ENCODE results near the gene CDSN. TPM values are rescaled to one million over a fixed set of nuclear protein-coding genes. Genes with fewer than 3 reads are reported as not detected.
A peak's percentile ranks its signal among the peaks of the same experiment; 100 is the strongest.
"Not testable (repeated sequence)": the region's sequence is repeated elsewhere in the genome, so short reads cannot be mapped to it uniquely, and the experiment has no call there.

Gene CDSN
- total RNA-seq, 1 experiment from 2014 or later = not detected

DNA sequence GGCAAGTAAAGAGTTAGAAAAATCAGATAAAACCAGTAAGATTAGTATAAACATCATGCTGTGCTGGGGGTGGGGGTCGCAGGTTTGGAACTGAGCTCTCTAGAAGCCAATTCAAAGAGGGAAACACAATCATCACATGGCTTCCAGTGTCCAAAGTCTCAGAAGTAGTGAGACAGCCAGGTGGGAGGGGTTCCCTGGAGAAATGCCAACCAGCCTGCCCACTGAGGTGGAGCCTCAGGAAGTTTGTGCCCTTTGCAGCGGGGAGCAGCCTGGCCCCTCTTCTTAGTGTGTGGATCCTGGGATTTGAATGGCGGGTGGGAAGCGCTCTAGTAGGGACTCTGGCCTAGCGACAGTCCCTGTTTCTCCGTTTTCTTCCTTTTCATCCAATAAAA lies 29.3 kb downstream of the CDSN start:
- no peak for DNase-seq (ENCODE audit: extremely low read depth, low read depth)

DNA sequence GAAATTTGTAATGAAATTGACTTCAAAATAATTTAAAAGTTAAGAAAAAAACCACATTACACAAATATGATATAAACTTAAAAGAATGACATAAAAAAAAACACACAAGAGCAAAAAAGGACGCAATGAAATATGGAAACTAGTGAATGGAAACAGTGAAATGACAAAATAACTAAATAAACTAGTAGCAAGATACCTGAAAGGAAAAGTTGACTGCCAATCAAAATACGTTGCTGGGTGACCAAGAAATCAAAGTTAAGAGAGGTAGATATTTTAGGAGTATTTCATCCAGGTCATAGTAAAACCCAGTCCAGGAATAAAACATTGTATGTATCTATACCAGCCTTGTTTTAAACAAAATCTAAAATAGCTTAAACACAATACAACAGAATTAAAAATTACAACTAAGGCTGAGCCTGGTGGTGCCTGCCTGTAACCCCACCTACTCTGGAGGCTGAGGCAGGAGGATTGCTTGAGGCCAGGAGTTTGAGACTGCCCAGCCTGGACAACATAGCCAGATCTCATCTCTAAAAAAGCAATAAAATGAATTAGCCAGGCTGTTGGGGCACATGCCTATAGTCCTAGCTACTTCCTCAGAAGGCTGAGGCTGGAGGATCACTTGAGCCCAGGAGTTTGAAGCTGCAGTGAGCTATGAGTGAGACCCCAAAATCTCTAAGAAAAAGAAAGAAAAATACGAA lies 29.8 kb downstream of the CDSN start:
- DNase-seq (ENCODE audit: extremely low read depth, low read depth) = no peak

DNA sequence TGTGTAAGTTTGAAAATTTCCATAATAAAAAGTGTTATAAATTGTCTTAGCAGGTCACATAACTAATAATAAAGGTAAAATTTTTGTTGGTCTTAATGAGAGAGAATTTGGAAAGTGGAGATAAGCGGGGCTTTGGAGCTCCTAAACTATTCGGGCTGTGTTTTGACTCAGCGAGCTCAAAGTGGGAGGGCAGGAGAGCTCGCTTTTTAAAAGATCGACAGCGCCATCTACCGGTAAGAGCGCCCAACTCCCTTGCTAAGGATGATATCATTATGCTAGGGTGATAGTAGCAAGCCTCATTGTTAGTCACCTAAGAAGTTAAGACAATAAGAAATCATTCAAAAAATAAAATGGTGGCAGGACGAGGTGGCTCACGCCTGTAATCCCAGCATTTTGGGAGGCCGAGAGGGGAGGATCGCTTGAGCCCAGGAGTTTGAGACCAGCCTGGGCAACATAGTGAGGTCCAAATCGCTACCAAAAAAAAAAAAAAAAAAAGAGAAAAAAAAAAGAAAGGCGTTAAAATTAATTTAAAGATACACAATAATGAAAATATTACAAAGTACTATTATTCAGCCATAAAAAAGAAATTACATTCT lies 32.7 kb downstream of the CDSN start:
- DNase-seq (ENCODE audit: extremely low read depth, low read depth) = peak; percentile 80

DNA sequence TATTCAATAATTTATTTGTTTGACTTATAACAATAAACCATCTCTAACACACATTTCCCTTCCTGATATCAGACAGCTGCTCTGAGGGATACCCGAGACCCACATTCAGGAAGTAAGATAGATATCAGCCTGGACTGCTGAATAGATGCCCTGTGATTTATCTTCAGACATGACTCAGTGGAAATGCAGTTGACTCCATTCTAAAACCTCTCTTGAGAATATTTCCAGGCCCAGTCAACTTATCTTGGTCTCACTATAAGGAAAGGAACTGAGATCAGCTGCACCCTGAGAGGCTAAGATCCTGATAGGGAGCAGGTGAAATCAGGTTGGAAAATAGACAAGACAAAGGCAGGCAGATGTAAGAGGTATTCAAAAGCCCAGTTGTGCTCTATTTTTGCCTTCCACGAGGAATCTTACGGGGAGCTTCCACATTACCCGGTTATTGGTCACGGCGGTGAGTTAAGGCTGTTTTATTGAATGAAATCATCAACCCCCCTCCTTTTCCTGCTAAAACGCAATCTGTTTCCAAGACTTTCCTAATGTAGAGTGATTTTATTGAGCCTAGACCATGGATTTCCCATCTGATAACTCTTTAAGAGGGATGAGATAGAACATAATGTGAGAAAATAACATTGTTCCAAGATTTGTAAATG lies 33.3 kb downstream of the CDSN start:
- DNase-seq (ENCODE audit: extremely low read depth, low read depth) = no peak

DNA sequence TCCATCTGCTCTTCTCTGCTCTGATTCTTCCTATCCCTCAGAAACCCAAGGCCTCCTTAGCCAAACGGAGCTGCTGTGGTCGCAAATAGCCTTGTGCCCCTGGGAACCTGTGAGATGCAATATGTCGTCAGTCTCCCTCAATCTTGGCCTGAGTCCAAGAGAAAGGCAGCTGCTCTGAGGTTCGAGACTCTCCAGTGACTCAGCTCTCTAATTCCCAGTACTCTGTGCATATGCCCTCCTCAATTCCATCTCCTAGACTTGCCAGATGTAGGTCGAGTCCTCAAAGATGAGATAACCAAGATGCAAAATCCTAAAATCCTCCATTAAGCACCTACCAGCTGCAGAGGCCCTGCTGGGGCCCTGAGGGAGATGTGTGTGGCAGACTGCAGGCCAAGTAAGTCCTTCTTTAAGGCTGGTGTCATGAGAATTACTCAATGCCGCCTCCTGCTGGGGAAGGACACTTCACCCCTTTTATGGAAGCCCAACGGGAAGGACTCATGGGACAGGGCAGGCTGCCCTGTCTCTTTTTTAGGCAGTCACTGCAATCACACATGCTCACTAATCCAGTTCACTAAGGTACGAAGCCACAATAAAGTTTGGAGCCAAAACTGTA lies 36.4 kb downstream of the CDSN start:
- DNase-seq (ENCODE audit: extremely low read depth, low read depth) = no peak

DNA sequence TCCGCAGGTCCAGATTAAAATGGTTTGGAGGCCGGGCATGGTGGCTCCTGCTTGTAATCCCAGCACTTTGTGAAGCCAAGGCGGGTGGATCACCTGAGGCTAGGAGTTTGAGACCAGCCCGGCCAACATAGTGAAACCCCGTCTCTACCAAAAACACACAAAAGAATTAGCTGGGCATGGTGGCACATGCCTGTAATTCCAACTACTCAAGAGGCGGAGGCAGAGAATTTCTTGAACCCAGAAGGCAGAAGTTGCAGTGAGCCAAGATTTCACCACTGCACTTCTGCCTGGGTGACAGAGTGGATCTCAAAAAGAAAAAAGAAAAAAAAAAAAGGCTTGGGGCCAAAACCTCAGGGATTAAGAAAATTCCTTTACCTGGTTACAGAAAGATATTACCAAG lies 38.4 kb downstream of the CDSN start:
- no peak for DNase-seq (ENCODE audit: extremely low read depth, low read depth)

DNA sequence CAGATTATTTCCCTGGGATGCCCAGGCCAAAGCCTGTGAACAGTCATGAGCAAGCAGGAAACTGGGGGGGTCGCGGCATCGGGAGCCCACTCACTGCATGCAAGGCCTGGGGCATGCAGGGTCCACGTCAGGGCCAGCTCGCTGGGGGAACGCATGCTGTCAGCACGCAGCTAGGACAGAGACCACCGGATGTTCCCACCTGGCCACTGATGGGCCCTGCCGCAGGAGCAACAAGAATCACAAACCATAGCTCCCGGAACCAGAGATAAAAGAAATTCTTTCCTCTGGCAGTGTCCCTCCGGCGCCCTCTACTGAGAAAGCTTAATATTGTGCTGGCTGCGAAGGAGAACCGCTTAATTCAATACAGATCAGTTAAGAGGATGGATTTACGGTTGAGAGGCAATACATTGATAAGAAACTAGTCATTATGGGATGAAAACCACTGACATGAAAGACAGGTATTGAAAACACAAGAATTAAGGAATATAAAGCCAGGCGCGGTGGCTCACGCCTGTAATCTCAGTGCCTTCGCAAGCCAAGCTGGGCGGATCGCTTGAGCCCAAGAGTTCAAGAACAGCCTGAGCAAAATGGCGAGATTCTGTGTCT lies 40.5 kb downstream of the CDSN start:
- no peak for DNase-seq (ENCODE audit: extremely low read depth, low read depth)

DNA sequence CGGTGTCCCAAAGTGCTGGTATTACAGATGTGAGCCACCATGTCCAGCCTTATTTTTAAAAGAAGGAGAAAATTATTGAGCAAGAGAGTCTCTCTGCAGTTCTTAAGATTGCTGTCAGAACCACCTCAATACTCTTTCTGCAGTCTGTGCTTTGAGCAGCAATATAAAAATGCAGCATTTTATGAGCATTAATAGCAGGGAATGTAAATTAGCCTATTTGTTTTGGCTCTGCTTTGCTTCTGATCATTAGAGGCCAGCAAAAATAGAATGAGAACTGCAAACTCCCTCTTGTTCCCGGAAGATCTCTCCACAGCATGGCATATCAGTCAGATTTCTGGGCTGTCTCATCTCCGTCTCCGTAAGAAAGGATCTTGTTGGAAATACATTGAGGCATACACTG lies 43.6 kb downstream of the CDSN start:
- DNase-seq (ENCODE audit: extremely low read depth, low read depth) = no peak

DNA sequence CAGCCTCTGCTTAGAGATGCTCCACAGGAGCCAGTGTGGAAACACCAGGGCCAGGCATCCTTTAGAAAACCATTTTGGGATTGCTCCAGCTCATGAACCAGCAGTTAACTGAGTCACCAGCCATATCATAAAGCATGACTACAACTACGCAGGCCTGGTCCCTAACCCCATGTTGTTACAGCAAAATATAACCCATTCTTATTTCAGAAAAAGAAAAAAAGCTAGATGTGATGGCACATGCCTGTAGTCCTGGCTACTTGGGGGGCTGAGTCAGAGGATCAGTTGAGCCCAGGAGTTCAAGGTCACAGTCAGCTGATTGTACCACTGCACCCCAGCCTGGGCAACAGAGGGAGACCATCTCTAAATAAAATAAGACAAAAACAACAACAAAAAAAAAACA lies 44.7 kb downstream of the CDSN start:
- DNase-seq (ENCODE audit: extremely low read depth, low read depth) = no peak

DNA sequence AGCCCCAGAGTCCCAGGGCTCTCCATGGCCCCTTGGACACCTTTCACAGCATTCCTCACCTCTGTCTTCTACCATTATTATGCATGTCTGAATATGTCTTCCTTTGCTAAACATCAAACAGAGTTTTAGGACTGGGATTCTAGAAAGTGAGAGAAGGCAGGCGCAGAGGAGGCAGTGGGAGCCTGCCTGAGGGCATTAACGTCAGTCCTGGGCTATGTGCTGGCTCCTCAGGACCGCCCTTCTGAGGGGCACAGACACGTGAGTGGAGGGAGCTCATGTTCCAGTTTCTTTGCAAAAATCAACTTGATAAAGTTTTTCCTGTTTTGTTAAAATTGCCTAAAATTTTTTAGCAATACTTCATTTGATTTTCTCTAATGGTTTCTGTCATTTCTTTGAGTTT lies 45.8 kb downstream of the CDSN start:
- no peak for DNase-seq (ENCODE audit: extremely low read depth, low read depth)

DNA sequence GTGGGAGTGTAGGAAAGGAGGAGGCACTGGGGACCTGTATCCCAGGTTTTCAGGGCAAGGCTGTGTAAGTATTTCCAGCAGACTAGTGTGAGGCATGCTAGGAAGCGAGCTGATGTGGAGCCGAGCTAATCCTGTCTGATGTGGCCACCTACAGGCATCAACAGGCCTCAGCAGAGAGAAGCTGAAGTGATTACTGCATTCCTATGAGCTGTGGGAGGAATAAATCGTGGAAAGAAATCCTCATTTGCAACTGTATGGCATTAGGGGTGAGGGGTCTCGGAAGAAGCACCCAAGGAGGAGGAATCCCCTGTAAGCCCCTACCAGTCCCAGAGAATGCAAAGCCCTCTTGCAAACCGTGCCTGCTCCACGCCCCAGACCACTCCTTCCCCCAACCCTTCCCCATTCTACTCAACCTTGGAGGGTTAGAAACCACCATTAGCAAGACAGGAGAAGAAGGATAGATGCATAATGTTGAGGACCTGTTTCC lies 49.5 kb downstream of the CDSN start:
- DNase-seq (ENCODE audit: extremely low read depth, low read depth) = peak; percentile 42

DNA sequence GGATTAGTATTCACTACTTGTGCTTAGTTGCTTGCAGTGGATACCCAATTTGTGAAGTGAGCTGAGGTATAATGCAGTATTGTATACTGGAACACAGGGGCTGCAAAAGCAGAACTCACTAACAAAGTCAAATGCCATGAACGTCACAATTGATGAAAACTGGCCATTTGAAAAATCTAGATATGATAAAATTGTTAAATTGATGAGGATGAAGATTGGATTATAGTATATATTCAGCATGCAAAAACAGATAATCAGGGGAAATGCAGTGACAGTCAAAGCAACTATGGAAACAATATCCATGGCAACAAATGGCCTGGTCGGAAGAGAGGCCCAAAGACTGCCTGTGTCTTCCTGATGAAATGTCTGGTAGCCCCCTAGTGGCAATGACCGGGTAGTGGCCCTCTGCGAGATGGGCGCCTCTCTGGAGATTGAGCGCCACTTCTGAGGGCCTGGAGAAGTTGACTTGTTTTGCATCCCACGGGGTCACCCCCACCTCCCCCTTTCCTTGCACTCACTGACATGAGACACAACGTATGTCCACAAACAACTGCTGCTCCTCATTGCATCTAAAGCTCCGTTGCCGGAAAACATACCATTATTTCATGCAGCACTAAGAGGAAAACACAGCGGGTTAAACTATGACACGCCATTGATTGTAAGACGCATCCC lies 51.4 kb downstream of the CDSN start:
- peak; percentile 72 for DNase-seq (ENCODE audit: extremely low read depth, low read depth)

DNA sequence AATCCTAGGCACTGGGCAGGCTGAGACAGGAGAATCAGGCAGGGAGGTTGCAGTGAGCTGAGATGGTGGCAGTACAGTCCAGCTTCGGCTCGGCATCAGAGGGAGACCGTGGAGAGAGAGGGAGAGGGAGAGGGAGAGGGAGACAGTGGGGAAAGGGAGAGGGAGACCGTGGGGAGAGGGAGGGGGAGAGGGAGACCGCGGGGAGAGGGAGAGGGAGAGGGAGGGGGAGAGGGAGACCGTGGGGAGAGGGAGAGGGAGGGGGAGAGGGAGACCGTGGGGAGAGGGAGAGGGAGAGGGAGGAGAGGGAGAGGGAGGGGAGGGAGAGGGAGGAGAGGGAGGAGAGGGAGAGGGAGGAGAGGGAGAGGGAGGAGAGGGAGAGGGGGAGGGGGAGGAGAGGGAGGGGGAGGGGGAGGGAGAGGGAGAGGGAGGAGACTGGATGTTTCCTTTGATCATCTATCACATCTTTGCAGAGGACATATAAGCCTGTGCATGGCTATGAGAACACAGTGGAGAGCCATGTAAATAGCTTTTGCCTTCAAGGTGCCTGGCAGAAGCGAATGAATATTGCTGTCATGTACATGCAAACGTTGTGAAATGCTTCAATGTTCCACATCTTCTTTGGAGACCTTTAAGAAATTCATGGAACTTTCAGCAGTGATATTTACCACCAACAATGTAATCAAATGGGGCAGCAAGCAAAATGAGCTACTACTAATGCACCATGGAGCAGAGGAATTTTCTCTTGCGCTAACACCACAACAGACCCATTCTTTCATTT lies 52.2 kb downstream of the CDSN start:
- not testable (repeated sequence) for DNase-seq (ENCODE audit: extremely low read depth, low read depth)

DNA sequence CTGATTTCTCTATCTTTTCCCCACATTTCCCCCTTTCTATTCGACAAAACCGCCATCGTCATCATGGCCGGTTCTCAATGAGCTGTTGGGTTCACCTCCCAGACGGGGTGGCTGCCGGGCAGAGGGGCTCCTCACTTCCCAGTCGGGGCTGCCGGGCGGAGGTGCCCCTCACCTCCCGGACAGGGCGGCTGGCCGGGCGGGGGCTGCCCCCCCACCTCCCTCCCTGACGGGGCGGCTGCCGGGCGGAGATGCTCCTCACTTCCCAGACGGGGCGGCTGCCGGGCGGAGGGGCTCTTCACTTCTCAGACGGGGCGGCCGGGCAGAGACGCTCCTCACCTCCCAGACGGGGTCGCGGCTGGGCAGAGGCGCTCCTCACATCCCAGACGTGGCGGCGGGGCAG lies 53.2 kb downstream of the CDSN start:
- not testable (repeated sequence) for DNase-seq (ENCODE audit: extremely low read depth, low read depth)

DNA sequence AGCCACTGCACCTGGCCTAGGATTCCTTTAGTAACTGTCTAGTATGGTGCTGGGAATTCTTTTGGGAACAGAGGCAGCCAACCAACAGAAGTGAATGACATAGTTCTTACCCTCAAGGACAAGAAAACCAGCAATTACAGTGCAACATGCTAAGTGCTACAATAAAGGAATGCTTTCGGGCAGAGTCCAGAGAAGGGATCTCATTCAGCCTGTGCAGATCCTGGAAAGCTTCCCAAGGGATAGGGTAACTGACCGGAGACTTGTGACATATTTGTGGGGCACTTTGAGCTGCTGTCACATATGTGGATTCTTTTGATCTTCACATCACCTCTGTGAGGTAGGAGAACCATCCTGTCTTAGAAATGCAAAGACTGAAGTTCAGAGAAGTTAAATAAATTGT lies 54.7 kb downstream of the CDSN start:
- DNase-seq (ENCODE audit: extremely low read depth, low read depth) = no peak

Small RNAs within 50 kb of the gene (small RNA-seq; reads per million reads assigned to genes)
- gene POLR2LP1 = 0 reads per million in 2 experiments
- 0 to 0.35 reads per million in 2 experiments for gene RNU6-1133P

Other genes starting within 250 kb of the CDSN start
- gene DDR1, start 235.9 kb downstream of the CDSN start, total RNA-seq (2014; rRNA removed; shearing (Covaris generic)) = 18.4 and 23.8 TPM in 2 replicates
- 16.2 and 16.9 TPM in 2 replicates for gene GTF2H4, start 212.2 kb downstream of the CDSN start, total RNA-seq (2014; rRNA removed; shearing (Covaris generic))
- gene VARS2, start 206.2 kb downstream of the CDSN start, total RNA-seq (2014; rRNA removed; shearing (Covaris generic)) = 17.7 and 24.6 TPM in 2 replicates
- not detected in 2 replicates for gene SFTA2, start 188.3 kb downstream of the CDSN start, total RNA-seq (2014; rRNA removed; shearing (Covaris generic))
- gene MUCL3, start 179.5 kb downstream of the CDSN start, total RNA-seq (2014; rRNA removed; shearing (Covaris generic)) = 0.15 TPM in 1 of 2 replicates, not detected in the other
- not detected in 2 replicates for gene MUC21, start 136.7 kb downstream of the CDSN start, total RNA-seq (2014; rRNA removed; shearing (Covaris generic))
- not detected in 2 replicates for gene MUC22, start 110.0 kb downstream of the CDSN start, total RNA-seq (2014; rRNA removed; shearing (Covaris generic))
- gene C6orf15, start 7.9 kb downstream of the CDSN start, total RNA-seq (2014; rRNA removed; shearing (Covaris generic)) = not detected in 2 replicates
- 0.09 and 0.37 TPM in 2 replicates for gene PSORS1C1, start 5.6 kb downstream of the CDSN start, total RNA-seq (2014; rRNA removed; shearing (Covaris generic))
- gene PSORS1C2, start 18.6 kb upstream of the CDSN start, total RNA-seq (2014; rRNA removed; shearing (Covaris generic)) = not detected in 2 replicates
- 8.6 and 10.7 TPM in 2 replicates for gene CCHCR1, start 37.4 kb upstream of the CDSN start, total RNA-seq (2014; rRNA removed; shearing (Covaris generic))
- gene TCF19, start 38.1 kb upstream of the CDSN start, total RNA-seq (2014; rRNA removed; shearing (Covaris generic)) = 5.6 and 5.8 TPM in 2 replicates
- not detected in 2 replicates for gene POU5F1, start 50.2 kb upstream of the CDSN start, total RNA-seq (2014; rRNA removed; shearing (Covaris generic))
- gene HLA-C, start 151.6 kb upstream of the CDSN start, total RNA-seq (2014; rRNA removed; shearing (Covaris generic)) = 84.6 and 85.8 TPM in 2 replicates
- gene HLA-B, start 236.7 kb upstream of the CDSN start, total RNA-seq (2014; rRNA removed; shearing (Covaris generic)) = 125 and 133 TPM in 2 replicates

Data from NCI-H460 (cell line).